Mesenchymal stem cell (in vitro differentiated cells and primary cell): ENCODE measurements around the gene HPS4.

ENCODE experiments used
- DNase-seq: peaks from one replicate; pipeline ENCODE4 v3.0.0-alpha.2; 2013
- H2AFZ ChIP-seq: one replicate; pipeline ENCODE4 v1.6.1; 2013; ENCODE audit warnings: low read depth, mild to moderate bottlenecking, control low read depth, inconsistent platforms, low read length, moderate library complexity
- H2AK5ac ChIP-seq: 2 replicates; pipeline ENCODE4 v1.6.1; 2013; ENCODE audit warnings: low read length, moderate library complexity, mild to moderate bottlenecking, inconsistent platforms; ENCODE audit not compliant: severe bottlenecking
- H2BK120ac ChIP-seq: one replicate; pipeline ENCODE4 v1.6.1; 2013; ENCODE audit warnings: low read depth, mild to moderate bottlenecking, inconsistent platforms, low read length, moderate library complexity
- H2BK12ac ChIP-seq, 2 experiments: one replicate each; pipeline ENCODE4 v1.6.1; 2013; ENCODE audit warnings: inconsistent platforms in 2 of 2, low read length in 2 of 2, mild to moderate bottlenecking in 2 of 2, moderate library complexity in 2 of 2, control low read depth in 1 of 2
- H2BK15ac ChIP-seq: one replicate; pipeline ENCODE4 v1.6.1; 2013; ENCODE audit warnings: mild to moderate bottlenecking, low read depth, inconsistent platforms; ENCODE audit not compliant: poor library complexity, severe bottlenecking
- H2BK5ac ChIP-seq: 2 replicates; pipeline ENCODE4 v1.6.1; 2013; ENCODE audit warnings: low read depth, mild to moderate bottlenecking, low read length, control low read depth, inconsistent platforms; ENCODE audit not compliant: poor library complexity, severe bottlenecking
- H3K14ac ChIP-seq, 2 experiments: one replicate each; pipeline ENCODE4 v1.6.1; 2013; ENCODE audit warnings: inconsistent platforms in 2 of 2, low read length in 2 of 2, control low read depth in 1 of 2, mild to moderate bottlenecking in 1 of 2, moderate library complexity in 1 of 2
- H3K18ac ChIP-seq, 2 experiments: one replicate each; pipeline ENCODE4 v1.6.1; 2013; ENCODE audit warnings: inconsistent platforms in 2 of 2, low read length in 2 of 2, control low read depth in 1 of 2, low read depth in 1 of 2, mild to moderate bottlenecking in 1 of 2
- H3K23ac ChIP-seq, 2 experiments: one replicate each; pipeline ENCODE4 v1.6.1; 2013; ENCODE audit warnings: inconsistent platforms in 2 of 2, low read length in 2 of 2, mild to moderate bottlenecking in 2 of 2, moderate library complexity in 2 of 2, control low read depth in 1 of 2
- H3K27ac ChIP-seq: 2 replicates; pipeline ENCODE4 v1.5.1; 2013; ENCODE audit warnings: mild to moderate bottlenecking, moderate library complexity, low read length, control low read depth, inconsistent platforms; ENCODE audit not compliant: poor library complexity, severe bottlenecking
- H3K27me3 ChIP-seq, 2 experiments: 2 replicates each; pipeline versions ENCODE4 v1.6.1 to v1.7.0; 2013; ENCODE audit warnings: low read length in 2 of 2, mild to moderate bottlenecking in 2 of 2, moderate library complexity in 2 of 2, control low read depth in 1 of 2, inconsistent platforms in 1 of 2; ENCODE audit not compliant: control insufficient read depth in 1 of 2, insufficient read depth in 1 of 2
- H3K36me3 ChIP-seq, 2 experiments: 2 replicates each; pipeline versions ENCODE4 v1.6.1 to v1.7.0; 2013; ENCODE audit warnings: low read length in 2 of 2, control low read depth in 1 of 2, inconsistent platforms in 1 of 2, low read depth in 1 of 2, mild to moderate bottlenecking in 1 of 2; ENCODE audit not compliant: insufficient read depth in 2 of 2, control insufficient read depth in 1 of 2
- H3K4ac ChIP-seq, 2 experiments: one replicate each; pipeline ENCODE4 v1.6.1; 2013; ENCODE audit warnings: inconsistent platforms in 2 of 2, low read length in 2 of 2, mild to moderate bottlenecking in 2 of 2, moderate library complexity in 2 of 2, control low read depth in 1 of 2, low read depth in 1 of 2
- H3K4me1 ChIP-seq: 2 replicates; pipeline ENCODE4 v1.6.1; 2013; ENCODE audit warnings: low read depth, low read length, control low read depth; ENCODE audit not compliant: control insufficient read depth, insufficient read depth
- H3K4me2 ChIP-seq: 2 replicates; pipeline ENCODE4 v1.6.1; 2013; ENCODE audit warnings: low read length, mild to moderate bottlenecking, inconsistent platforms; ENCODE audit not compliant: poor library complexity, severe bottlenecking
- H3K4me3 ChIP-seq, 2 experiments: 2 replicates each; pipeline versions ENCODE4 v1.5.1 to v1.7.0; 2013; ENCODE audit warnings: low read length in 2 of 2, mild to moderate bottlenecking in 2 of 2, control low read depth in 1 of 2, low read depth in 1 of 2; ENCODE audit not compliant: insufficient read depth in 1 of 2
- H3K79me1 ChIP-seq: replicated peaks from 2 replicates; pipeline ENCODE4 v1.6.1; 2013; ENCODE audit warnings: mild to moderate bottlenecking, control low read depth, low read length, inconsistent platforms; ENCODE audit not compliant: poor library complexity, severe bottlenecking
- H3K9ac ChIP-seq: 2 replicates; pipeline ENCODE4 v1.7.0; 2013; ENCODE audit warnings: mild to moderate bottlenecking, low read length, moderate library complexity
- H3K9me3 ChIP-seq: 2 replicates; pipeline ENCODE4 v1.7.0; 2013; ENCODE audit warnings: mild to moderate bottlenecking, low read length; ENCODE audit not compliant: control insufficient read depth
- H4K8ac ChIP-seq: one replicate; pipeline ENCODE4 v1.6.1; 2013; ENCODE audit warnings: inconsistent platforms, mild to moderate bottlenecking, low read length, moderate library complexity
- H4K91ac ChIP-seq: one replicate; pipeline ENCODE4 v1.6.1; 2013; ENCODE audit warnings: mild to moderate bottlenecking, low read length, inconsistent platforms
- WGBS: methylation state at CpG from one replicate; pipeline ENCODE4 v1.1.7; 2013; ENCODE audit warnings: mixed read lengths; 5-methylcytosine and 5-hydroxymethylcytosine counted together

The HPS4 gene

GRCh38 chr22:26444777-26445176, 38.8 kb downstream of the HPS4 start:
- no peak overlapping the region for H4K8ac ChIP-seq
- no peak overlapping the region for H4K91ac ChIP-seq
- H3K27me3 ChIP-seq = peaks cover 0 to 3% of the 10 kb centered on the region in 2 experiments
- H3K23ac ChIP-seq = no peak overlapping the region
- peaks cover 9% of the 10 kb centered on the region for H3K79me1 ChIP-seq
- no peak overlapping the region for H3K27ac ChIP-seq
- DNase-seq = no peak
- H2AK5ac ChIP-seq = no peak overlapping the region
- H2BK120ac ChIP-seq = no peak overlapping the region
- peaks cover 2 to 14% of the 10 kb centered on the region in 2 experiments for H3K36me3 ChIP-seq
- H3K9me3 ChIP-seq = no peaks in the 10 kb centered on the region
- no peak overlapping the region for H3K4me3 ChIP-seq
- H2BK15ac ChIP-seq = no peak overlapping the region
- no peak overlapping the region for H3K9ac ChIP-seq
- H2BK5ac ChIP-seq = no peak overlapping the region
- H3K4ac ChIP-seq = no peak overlapping the region
- no peak overlapping the region for H3K14ac ChIP-seq
- H2BK12ac ChIP-seq = no peak overlapping the region
- H2AFZ ChIP-seq = no peak overlapping the region
- WGBS = 94% methylated on average over 8 of the region's 8 CpGs
- H3K18ac ChIP-seq = no peak overlapping the region
- H3K4me2 ChIP-seq = no peak overlapping the region
- H3K4me1 ChIP-seq = no peaks in the 10 kb centered on the region

GRCh38 chr22:26443901-26444690, 39.5 kb downstream of the HPS4 start:
- H2BK12ac ChIP-seq = no peak overlapping the region
- WGBS = 89% methylated on average over 16 of the region's 16 CpGs
- H3K27me3 ChIP-seq = peaks cover 0 to 3% of the 10 kb centered on the region in 2 experiments
- no peaks in the 10 kb centered on the region for H3K4me1 ChIP-seq
- DNase-seq = no peak
- H3K4me2 ChIP-seq = no peak overlapping the region
- no peak overlapping the region for H3K4me3 ChIP-seq
- H2BK15ac ChIP-seq = no peak overlapping the region
- no peak overlapping the region for H2AK5ac ChIP-seq
- H2BK5ac ChIP-seq = no peak overlapping the region
- no peak overlapping the region for H2AFZ ChIP-seq
- H3K4ac ChIP-seq = no peak overlapping the region
- no peak overlapping the region for H3K14ac ChIP-seq
- peaks cover 0 to 10% of the 10 kb centered on the region in 2 experiments for H3K36me3 ChIP-seq
- H3K9ac ChIP-seq = no peak overlapping the region
- no peak overlapping the region for H3K18ac ChIP-seq
- no peak overlapping the region for H3K27ac ChIP-seq
- H3K79me1 ChIP-seq = peaks cover 11% of the 10 kb centered on the region
- no peaks in the 10 kb centered on the region for H3K9me3 ChIP-seq
- no peak overlapping the region for H3K23ac ChIP-seq
- H4K91ac ChIP-seq = no peak overlapping the region
- H2BK120ac ChIP-seq = no peak overlapping the region
- H4K8ac ChIP-seq = no peak overlapping the region

GRCh38 chr22:26442086-26442756, 41.4 kb downstream of the HPS4 start:
- Histone ChIP-seq H3K4me3 (no peak overlapping the region), H3K4me2 (no peak overlapping the region), H2BK12ac (no peak overlapping the region), H3K14ac (no peak overlapping the region), H2AK5ac (no peak overlapping the region), H3K36me3 (peaks cover 0 to 16% of the 10 kb centered on the region in 2 experiments), H2BK120ac (no peak overlapping the region), H4K91ac (no peak overlapping the region), H3K27ac (no peak overlapping the region), H3K4ac (no peak overlapping the region), H2BK15ac (no peak overlapping the region), H3K27me3 (peaks cover 0 to 3% of the 10 kb centered on the region in 2 experiments), H2AFZ (no peak overlapping the region), H3K18ac (no peak overlapping the region), H3K23ac (peak overlapping the region in 1 of 2 experiments; percentile 73), H4K8ac (no peak overlapping the region), H2BK5ac (no peak overlapping the region), H3K79me1 (peaks cover 16% of the 10 kb centered on the region), H3K4me1 (no peaks in the 10 kb centered on the region), H3K9ac (no peak overlapping the region), H3K9me3 (no peaks in the 10 kb centered on the region)
- DNase-seq = no peak
- WGBS = 86% methylated on average over 2 of the region's 4 CpGs

- Histone ChIP-seq H3K4me3 (no peak overlapping the region), H3K4ac (no peak overlapping the region), H3K4me1 (peaks cover 1% of the 10 kb centered on the region), H2BK120ac (no peak overlapping the region), H3K27ac (no peak overlapping the region), H2AFZ (no peak overlapping the region), H3K23ac (no peak overlapping the region), H3K27me3 (no peaks in the 10 kb centered on the region), H3K9ac (no peak overlapping the region), H3K9me3 (no peaks in the 10 kb centered on the region), H2BK5ac (no peak overlapping the region), H3K79me1 (peaks cover 23% of the 10 kb centered on the region), H2AK5ac (no peak overlapping the region), H3K36me3 (peaks cover 0 to 25% of the 10 kb centered on the region in 2 experiments), H3K14ac (no peak overlapping the region), H3K18ac (no peak overlapping the region), H3K4me2 (no peak overlapping the region), H4K8ac (no peak overlapping the region), H2BK12ac (no peak overlapping the region), H4K91ac (no peak overlapping the region), H2BK15ac (no peak overlapping the region)
- no peak for DNase-seq
- WGBS = 82% methylated on average over 2 of the region's 3 CpGs
Observed at GRCh38 chr22:26439559-26439958, 44.0 kb downstream of the HPS4 start.
